Smooth muscle cell of the umbilical artery (primary cell): Measurements from ENCODE around the gene ARL6IP4. TPM values are rescaled to one million over a fixed set of nuclear protein-coding genes. Genes with fewer than 3 reads are reported as not detected.

ENCODE experiments used
- total RNA-seq: library from RNA; depleted of rRNA; stranded (reverse); fragments of >200 nt; gene quantifications from 2 replicates; pipeline ENCODE4 v1.2.3, GENCODE V29; 2014

Gene ARL6IP4
- 105 and 114 TPM in 2 replicates for total RNA-seq

GRCh38 chr12:122980183-122981035 lies at the start of gene ARL6IP4:
Gene ARL6IP4 (plus strand): TSS chr12:122980681. CDS start chr12:122981140, 459 bp downstream.

GRCh38 chr12:122965851-122966742 lies 14.4 kb upstream of the ARL6IP4 start, which contains the start of gene ABCB9:
Gene ABCB9 (minus strand): TSS chr12:122966463. CDS start chr12:122960235, 6,228 bp downstream.

GRCh38 chr12:122974892-122975789 lies 5.3 kb upstream of the ARL6IP4 start, which contains the start of gene OGFOD2:
Gene OGFOD2 (plus strand): TSS chr12:122975244. CDS start chr12:122975252, 8 bp downstream.

Other genes starting within 250 kb of the ARL6IP4 start
- not detected in 2 replicates for gene HCAR1, start 249.8 kb upstream of the ARL6IP4 start, total RNA-seq
- gene DENR, start 227.9 kb upstream of the ARL6IP4 start, total RNA-seq = 26.1 and 36.2 TPM in 2 replicates
- gene CCDC62, start 206.1 kb upstream of the ARL6IP4 start, total RNA-seq = 0.89 and 0.97 TPM in 2 replicates
- gene HIP1R, start 145.2 kb upstream of the ARL6IP4 start, total RNA-seq = 5.9 and 12.6 TPM in 2 replicates
- 14.3 and 19.3 TPM in 2 replicates for gene VPS37B, start 84.6 kb upstream of the ARL6IP4 start, total RNA-seq
- gene ABCB9, start 14.2 kb upstream of the ARL6IP4 start, total RNA-seq = 8.9 and 9.2 TPM in 2 replicates
- gene OGFOD2, start 5.4 kb upstream of the ARL6IP4 start, total RNA-seq = 8.6 and 10.1 TPM in 2 replicates
- gene PITPNM2, start 170.4 kb downstream of the ARL6IP4 start, total RNA-seq = 2.7 and 7.5 TPM in 2 replicates